ENCODE measurements around the gene KDM2A. TPM values are rescaled to one million over a fixed set of nuclear protein-coding genes. Genes with fewer than 3 reads are reported as not detected.

The KDM2A gene
- total RNA-seq, 2 donors from 2014 or later = 27.7 to 37.3 TPM

- Histone ChIP-seq H3K4me1 (peaks cover 0 to 8% of the 10 kb centered on the region in 2 donors), H3K4me3 (no peak overlapping the region), H3K27me3 (no peaks in the 10 kb centered on the region), H3K9me3 (no peaks in the 10 kb centered on the region), H3K27ac (no peak overlapping the region), H3K36me3 (peaks cover 22% of the 10 kb centered on the region)
- DNase-seq (ENCODE audit: low spot score) = no peak
- TF ChIP-seq CTCF (IDR thresholded peaks at IDR 0.05) = no peak
Measured at GRCh38 chr11:67177399-67178281, 58.6 kb downstream of the KDM2A start.

DNA sequence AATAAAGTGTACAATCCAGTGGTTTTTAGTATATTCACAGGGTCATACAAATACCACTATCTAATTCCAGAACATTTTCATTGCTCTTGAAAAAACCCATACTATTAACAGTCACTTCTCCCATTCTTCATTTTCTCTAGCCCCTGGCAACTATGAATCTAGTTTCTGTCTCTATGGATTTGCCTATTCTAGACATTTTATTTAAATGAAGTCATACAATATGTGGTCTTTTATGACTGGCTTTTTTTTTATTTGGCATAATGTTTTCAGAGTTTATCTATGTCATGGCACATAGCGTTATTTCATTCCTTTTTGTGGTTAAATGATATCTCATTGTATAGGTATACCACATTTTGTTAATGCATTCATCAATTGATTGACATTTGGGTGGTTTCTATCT lies 59.4 kb downstream of the KDM2A start:
- DNase-seq (ENCODE audit: low spot score) = no peak
- Histone ChIP-seq H3K27ac (no peak overlapping the region), H3K4me3 (no peak overlapping the region), H3K36me3 (peaks cover 30% of the 10 kb centered on the region), H3K27me3 (no peaks in the 10 kb centered on the region), H3K4me1 (peaks cover 0 to 8% of the 10 kb centered on the region in 2 donors), H3K9me3 (no peaks in the 10 kb centered on the region)
- TF ChIP-seq CTCF (IDR thresholded peaks at IDR 0.05) = no peak

- Histone ChIP-seq H3K9me3 (no peaks in the 10 kb centered on the region), H3K36me3 (peaks cover 33% of the 10 kb centered on the region), H3K27ac (no peak overlapping the region), H3K4me1 (peaks cover 0 to 8% of the 10 kb centered on the region in 2 donors), H3K4me3 (no peak overlapping the region), H3K27me3 (no peaks in the 10 kb centered on the region)
- no peak for DNase-seq (ENCODE audit: low spot score)
- TF ChIP-seq CTCF (IDR thresholded peaks at IDR 0.05) = no peak
Measured at GRCh38 chr11:67178878-67179277, 59.8 kb downstream of the KDM2A start.

- Histone ChIP-seq H3K36me3 (peaks cover 42% of the 10 kb centered on the region), H3K4me1 (peaks cover 0 to 8% of the 10 kb centered on the region in 2 donors), H3K4me3 (no peak overlapping the region), H3K9me3 (no peaks in the 10 kb centered on the region), H3K27me3 (no peaks in the 10 kb centered on the region), H3K27ac (no peak overlapping the region)
- no peak for TF ChIP-seq CTCF (IDR thresholded peaks at IDR 0.05)
- no peak for DNase-seq (ENCODE audit: low spot score)
Measured at GRCh38 chr11:67179892-67180490, 60.9 kb downstream of the KDM2A start.

DNA sequence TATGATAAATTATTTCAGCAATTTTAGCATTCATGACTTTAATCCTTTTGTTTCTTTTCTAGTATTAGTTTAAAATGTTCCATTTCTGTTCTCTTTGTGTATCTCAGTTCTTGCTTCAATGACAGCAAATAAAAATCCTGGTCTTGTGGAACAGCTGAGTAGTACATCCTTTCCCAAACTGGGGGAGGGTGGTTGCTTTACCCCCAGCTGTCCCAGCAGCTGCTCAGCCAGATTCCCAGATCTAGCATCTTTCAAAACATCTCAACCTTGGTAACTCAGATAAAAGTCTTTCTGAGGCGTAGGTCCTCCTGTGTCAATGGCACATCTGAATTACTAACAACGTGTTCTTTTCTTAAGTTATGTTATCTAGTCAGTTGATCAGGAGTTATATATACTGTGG lies 75.0 kb downstream of the KDM2A start:
- H3K4me3 ChIP-seq = no peak overlapping the region
- H3K27me3 ChIP-seq = no peaks in the 10 kb centered on the region
- TF ChIP-seq CTCF (IDR thresholded peaks at IDR 0.05) = no peak
- H3K9me3 ChIP-seq = no peaks in the 10 kb centered on the region
- H3K36me3 ChIP-seq = no peaks in the 10 kb centered on the region
- no peak overlapping the region for H3K27ac ChIP-seq
- no peak for DNase-seq (ENCODE audit: low spot score)
- no peaks in the 10 kb centered on the region for H3K4me1 ChIP-seq

All from right atrium auricular region (tissue), 2 donors.